Measurements from ENCODE around the gene CD79B. TPM values are rescaled to one million over a fixed set of nuclear protein-coding genes. Genes with fewer than 3 reads are reported as not detected.

Gene CD79B
- total RNA-seq, 1 donor from 2014 or later: 4.7 TPM

DNA sequence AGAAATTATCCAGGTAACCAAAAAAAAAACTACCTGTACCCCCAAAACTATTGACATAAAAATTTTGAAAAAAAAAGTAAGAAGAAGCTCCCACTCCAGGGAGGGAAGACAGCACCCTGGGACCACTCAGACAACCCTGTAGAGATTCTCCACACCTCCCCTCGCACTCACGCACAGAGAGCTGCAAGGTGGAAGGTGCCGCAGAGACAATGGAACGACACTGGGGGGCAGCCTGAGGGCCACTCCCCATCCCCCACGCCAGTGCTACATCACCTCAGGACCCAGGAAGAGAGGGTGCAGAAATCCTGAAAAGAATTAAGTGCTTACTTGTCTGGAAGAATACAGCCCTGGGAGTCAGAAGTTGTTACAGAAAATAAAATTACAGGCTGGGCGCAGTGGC is 5.2 kb upstream of the CD79B start:
- no peak overlapping the region for H3K27ac ChIP-seq
- ATAC-seq (no peak), DNase-seq (no peak)
- H3K4me1 ChIP-seq: peaks cover 2% of the 10 kb centered on the region
- no peaks in the 10 kb centered on the region for H3K27me3 ChIP-seq (ENCODE audit: low read depth)
- no peak overlapping the region for H3K4me3 ChIP-seq
- intact Hi-C loops (cut with DNase I): no loop called here
- no peaks in the 10 kb centered on the region for H3K36me3 ChIP-seq
- TF ChIP-seq CTCF (IDR thresholded peaks at IDR 0.05): no peak
- no peaks in the 10 kb centered on the region for H3K9me3 ChIP-seq

- no peak for ATAC-seq
- Histone ChIP-seq H3K27ac (no peak overlapping the region), H3K4me3 (no peak overlapping the region)
Measured at GRCh38 chr17:63934183-63935112, 2.3 kb upstream of the CD79B start.

DNA sequence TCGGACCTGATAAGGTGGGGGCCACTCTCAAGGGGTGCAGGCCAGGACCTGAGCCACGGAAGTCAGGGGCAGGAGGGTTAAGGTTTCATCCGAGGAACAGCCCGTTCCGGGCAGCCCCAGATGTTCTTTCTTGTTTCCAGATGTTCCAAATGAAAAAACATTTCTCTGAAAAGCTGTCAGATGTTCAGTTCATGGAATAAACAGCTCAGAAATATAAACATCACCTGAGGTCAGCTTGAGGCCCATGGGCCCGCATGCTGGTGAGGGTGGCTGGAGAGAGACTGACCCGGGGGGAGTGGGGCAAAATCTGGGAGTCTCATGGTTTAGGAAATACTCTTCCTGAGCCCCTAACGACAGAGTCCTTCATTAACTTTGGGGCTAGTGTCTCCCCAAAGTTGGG is 1.5 kb upstream of the CD79B start:
- no peak for TF ChIP-seq CTCF (IDR thresholded peaks at IDR 0.05)
- H3K4me1 ChIP-seq: peaks cover 20% of the 10 kb centered on the region
- H3K4me3 ChIP-seq: no peak overlapping the region
- no peak overlapping the region for H3K27ac ChIP-seq
- no peak for ATAC-seq
- DNase-seq: no peak
- intact Hi-C loops (cut with DNase I): no loop called here
- no peaks in the 10 kb centered on the region for H3K36me3 ChIP-seq
- no peaks in the 10 kb centered on the region for H3K27me3 ChIP-seq (ENCODE audit: low read depth)
- no peaks in the 10 kb centered on the region for H3K9me3 ChIP-seq

More at GRCh38 chr17:63934183-63935112, 2.3 kb upstream of the CD79B start:
- no peaks in the 10 kb centered on the region for H3K27me3 ChIP-seq (ENCODE audit: low read depth)
- intact Hi-C loops (cut with DNase I): no loop called here
- no peak for DNase-seq
- TF ChIP-seq CTCF (IDR thresholded peaks at IDR 0.05): no peak
- H3K36me3 ChIP-seq: no peaks in the 10 kb centered on the region
- H3K9me3 ChIP-seq: no peaks in the 10 kb centered on the region
- peaks cover 20% of the 10 kb centered on the region for H3K4me1 ChIP-seq

- no peaks in the 10 kb centered on the region for H3K9me3 ChIP-seq
- no peak overlapping the region for H3K27ac ChIP-seq
- no peak for DNase-seq
- H3K4me1 ChIP-seq: peaks cover 20% of the 10 kb centered on the region
- no peak for TF ChIP-seq CTCF (IDR thresholded peaks at IDR 0.05)
- ATAC-seq: no peak
- H3K27me3 ChIP-seq (ENCODE audit: low read depth): no peaks in the 10 kb centered on the region
- no peak overlapping the region for H3K4me3 ChIP-seq
- intact Hi-C loops (cut with DNase I): no loop called here
- no peaks in the 10 kb centered on the region for H3K36me3 ChIP-seq
Measured at GRCh38 chr17:63932721-63933120, 590 bp upstream of the CD79B start.

GRCh38 chr17:63930951-63931575 is 1.1 kb downstream of the CD79B start:
- H3K9me3 ChIP-seq: no peaks in the 10 kb centered on the region
- intact Hi-C loops (cut with DNase I): no loop called here
- ATAC-seq (peak; percentile 78), DNase-seq (peak; percentile 84)
- no peak for TF ChIP-seq CTCF (IDR thresholded peaks at IDR 0.05)
- no peaks in the 10 kb centered on the region for H3K36me3 ChIP-seq
- peak overlapping the region; percentile 67 for H3K27ac ChIP-seq
- H3K27me3 ChIP-seq (ENCODE audit: low read depth): no peaks in the 10 kb centered on the region
- H3K4me1 ChIP-seq: peaks cover 20% of the 10 kb centered on the region
- H3K4me3 ChIP-seq: peak overlapping the region; percentile 33
